ENCODE results near the gene SPATA2L. TPM values are rescaled to one million over a fixed set of nuclear protein-coding genes. Genes with fewer than 3 reads are reported as not detected.

Gene SPATA2L
- total RNA-seq, 1 donor from 2014 or later: 16.2 TPM

DNA sequence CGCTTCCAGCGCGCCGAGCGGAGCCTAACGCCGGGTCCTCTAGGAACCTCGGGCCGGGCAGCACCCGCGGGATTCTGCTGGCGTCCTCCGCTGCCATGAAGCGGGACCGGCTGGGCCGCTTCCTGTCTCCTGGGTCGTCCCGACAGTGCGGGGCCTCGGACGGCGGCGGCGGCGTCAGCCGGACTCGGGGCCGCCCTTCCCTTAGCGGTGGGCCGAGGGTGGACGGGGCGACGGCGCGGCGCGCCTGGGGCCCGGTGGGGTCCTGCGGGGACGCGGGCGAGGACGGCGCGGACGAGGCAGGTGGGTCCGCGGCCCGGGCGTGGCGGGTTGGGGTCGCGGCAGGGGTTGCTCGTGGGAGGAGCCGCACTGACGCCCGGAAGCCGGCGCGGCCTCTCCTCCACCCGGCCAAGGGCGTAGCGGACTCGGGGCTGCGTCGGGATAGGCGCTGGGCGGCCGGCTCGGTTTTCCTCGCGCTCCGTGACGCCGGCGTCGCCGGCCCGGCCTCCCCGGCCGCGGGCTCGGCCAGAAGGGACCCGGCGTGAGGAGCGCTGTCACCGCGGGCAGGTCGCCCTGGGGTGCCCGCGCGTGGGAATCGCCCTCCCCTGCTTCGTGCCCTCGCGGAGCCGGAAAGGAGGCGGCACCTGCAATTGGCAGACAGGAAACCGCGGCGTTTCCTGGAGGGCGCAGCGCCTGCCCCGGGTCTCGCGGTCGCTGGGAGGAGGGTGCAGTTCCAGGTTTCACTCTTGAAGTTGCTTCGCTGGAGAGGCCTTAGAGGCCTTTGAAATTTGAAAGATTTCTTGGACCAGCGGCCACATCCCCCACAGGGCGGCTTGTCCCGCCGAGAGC is 20.3 kb upstream of the SPATA2L start:
- Histone ChIP-seq H3K9me3 (no peaks in the 10 kb centered on the region), H3K4me3 (peak overlapping the region; percentile 80 to 91), H3K27me3 (no peaks in the 10 kb centered on the region), H3K36me3 (peaks cover 0 to 22% of the 10 kb centered on the region in 2 donors), H3K4me1 (peaks cover 40% of the 10 kb centered on the region), H3K27ac (peak overlapping the region; percentile 97)
- intact Hi-C loops (cut with DNase I): loop anchor here (5.0 kb wide), 1 partner anchor 979 kb away; no protein-coding TSS in a partner anchor
- DNase-seq (ENCODE audit: extremely low spot score in 2 of 2): no peak
- TF ChIP-seq POLR2A (IDR thresholded peaks at IDR 0.05) (no peak), POLR2AphosphoS5 (IDR thresholded peaks at IDR 0.05; ENCODE audit: insufficient read depth in 1 of 2, low read depth in 1 of 2) (no peak)
- TF ChIP-seq, protein P1, sequence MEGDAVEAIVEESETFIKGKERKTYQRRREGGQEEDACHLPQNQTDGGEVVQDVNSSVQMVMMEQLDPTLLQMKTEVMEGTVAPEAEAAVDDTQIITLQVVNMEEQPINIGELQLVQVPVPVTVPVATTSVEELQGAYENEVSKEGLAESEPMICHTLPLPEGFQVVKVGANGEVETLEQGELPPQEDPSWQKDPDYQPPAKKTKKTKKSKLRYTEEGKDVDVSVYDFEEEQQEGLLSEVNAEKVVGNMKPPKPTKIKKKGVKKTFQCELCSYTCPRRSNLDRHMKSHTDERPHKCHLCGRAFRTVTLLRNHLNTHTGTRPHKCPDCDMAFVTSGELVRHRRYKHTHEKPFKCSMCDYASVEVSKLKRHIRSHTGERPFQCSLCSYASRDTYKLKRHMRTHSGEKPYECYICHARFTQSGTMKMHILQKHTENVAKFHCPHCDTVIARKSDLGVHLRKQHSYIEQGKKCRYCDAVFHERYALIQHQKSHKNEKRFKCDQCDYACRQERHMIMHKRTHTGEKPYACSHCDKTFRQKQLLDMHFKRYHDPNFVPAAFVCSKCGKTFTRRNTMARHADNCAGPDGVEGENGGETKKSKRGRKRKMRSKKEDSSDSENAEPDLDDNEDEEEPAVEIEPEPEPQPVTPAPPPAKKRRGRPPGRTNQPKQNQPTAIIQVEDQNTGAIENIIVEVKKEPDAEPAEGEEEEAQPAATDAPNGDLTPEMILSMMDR (IDR thresholded peaks at IDR 0.05): no peak

DNA sequence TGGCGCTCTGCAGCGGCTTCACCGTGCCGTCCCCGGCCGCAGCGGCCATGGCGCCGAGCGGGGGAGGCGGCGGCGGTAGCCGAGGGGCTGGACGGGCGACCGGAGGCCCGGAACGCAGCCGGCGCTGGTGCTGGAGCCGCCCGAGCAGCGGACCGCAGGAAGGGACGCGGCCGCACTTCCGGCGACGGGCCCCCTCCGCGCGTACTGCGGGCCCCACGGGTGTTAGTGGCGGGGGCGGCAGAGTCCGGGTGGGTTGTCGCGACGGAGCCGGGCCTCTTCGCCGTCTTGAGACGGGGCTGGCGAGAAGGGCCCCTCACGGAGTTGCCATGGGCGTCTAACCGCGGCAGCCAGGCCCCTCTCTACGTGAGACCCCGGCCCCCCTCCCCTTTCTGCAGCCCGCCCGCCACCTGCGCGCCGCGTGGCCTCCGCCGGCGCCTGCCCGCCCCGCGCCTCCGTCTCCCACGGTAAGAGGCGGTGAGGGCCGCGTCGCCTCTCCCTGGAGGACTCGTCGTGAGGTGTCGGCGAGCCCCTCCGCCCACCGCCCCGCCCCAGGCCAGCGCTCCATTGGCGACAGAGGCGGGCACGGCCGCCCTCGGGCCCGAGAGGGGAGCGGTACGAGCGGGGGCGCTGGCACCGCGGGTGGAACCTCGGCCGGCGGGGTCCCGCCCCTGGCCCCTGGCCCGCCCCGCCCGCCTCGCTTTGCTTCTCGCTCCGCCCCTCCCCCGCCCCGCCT is 19.5 kb upstream of the SPATA2L start, which contains the start of the genes VPS9D1 and ZNF276:
Gene VPS9D1 (minus strand): TSS at position 86 of the 733 bp plus-strand sequence. CDS start 37 bp downstream, at position 49.
Gene ZNF276 (plus strand): TSS at position 725 of the 733 bp plus-strand sequence. CDS start 104 bp downstream, outside the sequence.
- peaks cover 40% of the 10 kb centered on the region for H3K4me1 ChIP-seq
- H3K4me3 ChIP-seq: peak within 1 kb of the TSS; percentile 80 to 91
- DNase-seq (ENCODE audit: extremely low spot score in 2 of 2): no peak
- no peaks in the 10 kb centered on the region for H3K9me3 ChIP-seq
- H3K27me3 ChIP-seq: no peaks in the 10 kb centered on the region
- H3K36me3 ChIP-seq: peaks cover 0 to 17% of the 10 kb centered on the region in 2 donors
- TF ChIP-seq, protein P1 (IDR thresholded peaks at IDR 0.05): no peak
- TF ChIP-seq POLR2AphosphoS5 (IDR thresholded peaks at IDR 0.05; ENCODE audit: insufficient read depth in 1 of 2, low read depth in 1 of 2): peak in 1 of 2 donors; percentile 46
- peak within 1 kb of the TSS; percentile 97 for H3K27ac ChIP-seq
- intact Hi-C loops (cut with DNase I): loop anchor here (5.0 kb wide), 1 partner anchor 979 kb away; no protein-coding TSS in a partner anchor

DNA sequence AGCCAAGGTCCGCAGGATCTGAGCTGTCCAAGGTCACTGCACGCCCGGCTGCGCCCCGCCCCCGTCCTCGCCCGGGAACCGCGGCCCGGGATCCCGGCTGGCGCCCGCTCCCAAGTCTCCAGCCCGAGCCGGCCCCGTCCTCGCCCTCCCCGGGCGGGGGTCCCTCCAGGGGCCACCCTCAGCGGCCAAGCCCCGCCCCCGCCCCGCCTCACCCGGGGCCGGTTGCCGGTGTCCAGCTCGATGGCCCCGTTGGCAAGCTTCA is 19.0 kb upstream of the SPATA2L start:
- H3K27me3 ChIP-seq: no peaks in the 10 kb centered on the region
- H3K4me1 ChIP-seq: peaks cover 40% of the 10 kb centered on the region
- H3K27ac ChIP-seq: peak overlapping the region; percentile 97
- DNase-seq (ENCODE audit: extremely low spot score in 2 of 2): no peak
- H3K9me3 ChIP-seq: no peaks in the 10 kb centered on the region
- H3K36me3 ChIP-seq: peaks cover 0 to 17% of the 10 kb centered on the region in 2 donors
- TF ChIP-seq POLR2AphosphoS5 (IDR thresholded peaks at IDR 0.05; ENCODE audit: insufficient read depth in 1 of 2, low read depth in 1 of 2): no peak
- peak overlapping the region; percentile 80 to 91 for H3K4me3 ChIP-seq
- intact Hi-C loops (cut with DNase I): loop anchor here (5.0 kb wide), 1 partner anchor 978 kb away; no protein-coding TSS in a partner anchor

DNA sequence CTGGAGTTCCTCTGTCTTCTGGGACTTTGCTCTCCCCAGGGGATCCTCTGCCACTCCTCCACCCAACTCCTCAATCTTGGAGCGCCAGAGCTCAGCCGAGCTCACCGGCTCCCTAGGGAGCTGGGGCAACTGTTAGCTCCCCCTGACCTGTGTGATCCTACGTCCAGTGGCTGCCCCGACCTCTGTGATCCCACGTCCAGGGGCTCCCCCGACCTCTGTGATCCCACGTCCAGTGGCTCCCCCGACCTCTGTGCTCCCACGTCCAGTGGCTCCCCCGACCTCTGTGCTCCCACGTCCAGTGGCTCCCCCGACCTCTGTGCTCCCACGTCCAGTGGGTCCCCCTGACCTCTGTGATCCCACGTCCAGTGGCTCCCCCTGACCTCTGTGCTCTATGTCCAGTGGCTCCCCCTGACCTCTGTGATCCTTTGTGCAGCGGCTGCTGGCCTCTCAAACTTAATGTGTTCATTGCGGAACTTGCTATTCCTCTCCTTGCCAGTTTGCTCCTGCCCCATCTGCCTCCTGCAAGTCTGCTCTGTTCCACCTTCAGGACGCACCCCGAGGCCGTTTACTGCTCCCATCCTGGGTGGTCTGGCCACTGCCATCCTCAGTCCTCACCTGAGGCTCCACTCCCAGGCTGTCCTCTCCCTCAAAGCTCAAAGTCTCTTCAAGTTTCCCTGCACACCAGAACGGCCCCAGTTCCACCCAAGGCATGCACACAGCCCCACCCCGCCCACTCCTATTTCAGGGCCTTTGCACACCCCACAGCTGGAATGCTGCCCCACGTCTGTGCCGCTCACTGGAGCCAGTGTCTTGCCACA is 16.4 kb upstream of the SPATA2L start:
- no peak overlapping the region for H3K4me3 ChIP-seq
- no peak overlapping the region for H3K27ac ChIP-seq
- no peak for TF ChIP-seq POLR2AphosphoS5 (IDR thresholded peaks at IDR 0.05; ENCODE audit: insufficient read depth in 1 of 2, low read depth in 1 of 2)
- TF ChIP-seq POLR2A (IDR thresholded peaks at IDR 0.05): no peak
- TF ChIP-seq, protein P1 (IDR thresholded peaks at IDR 0.05): no peak
- intact Hi-C loops (cut with DNase I): no loop called here
- H3K27me3 ChIP-seq: no peaks in the 10 kb centered on the region
- H3K36me3 ChIP-seq: peaks cover 0 to 2% of the 10 kb centered on the region in 2 donors
- no peaks in the 10 kb centered on the region for H3K9me3 ChIP-seq
- DNase-seq (ENCODE audit: extremely low spot score in 2 of 2): no peak
- H3K4me1 ChIP-seq: peaks cover 24% of the 10 kb centered on the region

Data from vagina (tissue), 2 donors.